GM19455 (cell line): ENCODE data around the gene JAK1.
A peak's percentile ranks its signal among the peaks of the same experiment; 100 is the strongest.

Source experiments
- ATAC-seq: cut with Tn5 transposase; IDR thresholded peaks from one replicate; pipeline ENCODE4 v1.9.1; 2021; ENCODE audit not compliant: unreplicated experiment

The JAK1 gene

GRCh38 chr1:64980745-64981600, 14.6 kb upstream of the JAK1 start:
- no peak for ATAC-seq

GRCh38 chr1:64979358-64979757, 13.0 kb upstream of the JAK1 start:
- no peak for ATAC-seq

DNA sequence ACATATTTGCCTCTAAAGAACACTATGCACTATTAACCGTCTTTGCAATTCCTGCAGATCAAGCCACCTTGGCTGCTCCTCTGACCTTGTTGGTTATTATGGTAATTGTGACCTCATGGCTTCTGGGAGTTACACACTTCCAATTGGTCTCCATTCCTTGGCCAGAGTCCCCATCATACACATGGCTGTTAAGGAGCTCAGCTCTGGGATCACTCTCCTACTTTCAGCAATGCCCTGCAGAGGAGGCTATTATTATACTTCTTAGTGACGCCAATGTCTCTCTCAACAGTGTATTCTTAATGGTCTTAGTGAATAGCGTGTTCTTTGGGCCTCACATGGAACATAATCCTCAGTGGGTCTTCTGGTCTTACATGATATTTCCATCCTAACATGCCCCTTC, 10.0 kb upstream of the JAK1 start:
- no peak for ATAC-seq

DNA sequence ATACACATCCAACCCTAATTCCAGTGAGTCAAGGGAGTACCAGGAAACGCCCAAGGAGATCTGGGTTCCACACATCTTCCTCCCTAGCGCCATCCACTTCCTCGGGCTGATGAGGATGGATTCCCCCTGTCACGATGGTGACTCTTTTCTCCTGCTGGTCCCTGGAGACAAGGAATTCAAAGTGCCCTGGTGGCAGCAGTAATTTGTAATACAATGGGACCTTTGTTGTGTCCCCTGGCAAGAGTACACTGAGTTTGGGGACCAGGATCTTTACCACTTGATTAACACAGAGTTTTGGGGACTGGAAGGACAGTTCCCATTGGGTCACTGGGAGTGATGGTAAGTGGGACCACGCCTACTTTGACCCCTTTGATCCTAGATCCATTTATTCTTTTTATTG, 9.4 kb upstream of the JAK1 start:
- no peak for ATAC-seq

DNA sequence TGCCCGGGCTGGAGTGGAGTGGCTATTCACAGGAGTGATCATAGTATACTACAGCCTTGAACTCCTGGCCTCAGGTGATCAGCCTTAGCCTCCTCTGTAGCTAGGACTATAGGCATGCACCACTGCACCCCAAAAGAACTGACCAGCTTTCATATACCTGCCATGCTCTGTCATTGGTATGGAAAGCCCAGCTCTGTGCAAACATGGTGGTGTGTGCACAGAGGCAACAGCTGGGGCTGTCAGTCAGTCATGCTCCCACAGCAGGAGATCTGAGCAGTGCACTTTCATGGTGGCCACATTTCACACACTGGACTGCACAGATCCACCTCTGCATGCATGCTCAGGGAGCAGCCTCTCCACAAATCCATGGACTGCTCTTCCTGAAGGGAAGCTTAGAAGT, 8.8 kb upstream of the JAK1 start:
- no peak for ATAC-seq

DNA sequence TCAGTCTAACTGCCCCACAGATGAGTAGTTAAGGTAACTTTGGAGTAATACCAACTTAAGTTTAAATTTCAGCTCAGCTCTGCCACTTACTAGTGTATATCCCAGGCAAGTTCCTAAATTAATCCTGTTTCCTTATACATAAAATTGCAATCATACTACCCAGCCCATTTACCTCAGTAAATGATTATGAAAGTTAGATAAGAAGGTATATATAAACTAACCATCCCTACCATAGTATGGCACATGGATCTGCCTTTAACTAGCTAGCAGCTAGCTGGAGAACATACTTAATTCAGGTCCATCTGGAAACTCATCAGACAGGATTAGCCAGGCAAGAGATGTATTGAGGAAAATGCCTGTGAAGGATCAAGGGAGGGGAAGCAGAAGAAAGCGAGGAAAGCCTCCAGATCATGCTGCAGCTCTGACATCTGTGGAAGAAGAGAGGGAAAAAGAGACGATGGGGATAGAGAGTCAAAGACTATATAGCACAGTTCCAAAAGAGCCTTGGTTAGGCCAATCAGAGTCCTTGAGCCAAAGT, 8.0 kb upstream of the JAK1 start:
- no peak for ATAC-seq

DNA sequence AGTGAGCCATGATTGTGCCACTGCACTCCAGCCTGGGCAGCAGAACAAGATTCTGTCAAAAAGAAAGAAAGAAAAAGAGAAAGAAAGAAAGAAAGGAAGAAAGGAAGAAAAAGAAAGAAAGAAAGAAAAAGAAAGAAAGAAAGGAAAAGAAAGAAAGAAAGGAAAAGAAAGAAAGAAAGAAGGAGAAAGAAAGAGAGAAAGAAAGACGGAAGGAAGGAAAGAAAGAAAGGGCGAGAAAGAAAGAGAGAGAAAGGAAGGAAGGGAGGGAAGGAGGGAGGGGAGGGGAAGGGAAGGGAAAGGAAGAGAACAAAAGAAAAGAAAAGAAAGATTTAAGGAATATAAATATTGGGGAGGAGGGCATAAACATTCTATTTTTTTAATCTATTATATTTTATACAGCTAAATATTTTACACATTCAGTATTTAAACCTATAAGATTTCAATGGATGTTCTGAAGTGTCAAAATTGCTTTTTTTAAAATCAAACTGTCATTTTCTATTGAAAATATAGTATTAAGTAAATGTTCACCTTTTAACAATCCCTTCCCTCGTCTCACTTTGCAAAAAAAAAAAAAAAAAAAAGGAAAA, 6.8 kb upstream of the JAK1 start:
- no peak for ATAC-seq

DNA sequence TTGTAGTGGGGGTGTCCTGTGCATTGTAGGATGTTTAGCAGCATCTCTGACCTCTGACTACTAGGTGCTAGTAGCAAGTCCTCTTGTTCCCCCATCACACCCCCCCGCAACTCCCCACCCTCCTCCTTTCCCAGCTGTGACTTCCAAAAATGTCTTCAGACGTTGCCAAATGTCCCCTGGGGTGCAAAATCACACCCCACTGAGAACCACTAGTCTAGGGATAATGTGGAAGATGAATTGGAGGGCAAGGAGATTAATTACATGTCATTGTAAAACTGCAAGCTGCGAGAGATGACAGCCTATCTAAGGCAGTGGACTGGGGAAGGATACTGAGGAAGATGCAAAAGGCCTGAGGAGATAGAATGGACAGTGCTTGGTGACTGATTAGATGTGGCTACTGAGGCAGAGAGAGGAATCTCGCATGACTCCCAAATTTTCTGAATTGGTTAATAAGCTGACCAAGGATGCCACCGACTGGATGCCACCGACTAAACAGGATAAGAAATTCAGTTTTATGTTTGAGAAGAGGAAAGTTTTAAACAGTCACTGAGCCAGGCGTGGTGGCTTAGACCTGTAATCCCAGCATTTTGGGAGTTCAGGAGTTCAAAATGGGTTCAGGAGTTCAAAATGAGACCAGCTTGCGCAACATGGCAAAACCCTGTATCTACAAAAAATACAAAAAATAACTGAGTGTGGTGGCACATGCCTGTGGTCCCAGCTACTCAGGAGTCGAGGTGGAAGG, 3.1 kb upstream of the JAK1 start:
- ATAC-seq, result no peak

- ATAC-seq, result no peak
These were observed 1.0 kb upstream of the JAK1 start for GRCh38 chr1:64967381-64967780.

- peak; percentile 51 for ATAC-seq
These were observed 787 bp downstream of the JAK1 start for GRCh38 chr1:64965366-64966157.

- ATAC-seq, result no peak
These were observed 2.9 kb downstream of the JAK1 start for GRCh38 chr1:64963466-64963865.

GRCh38 chr1:64962441-64962840, 3.9 kb downstream of the JAK1 start:
- ATAC-seq, result no peak

GRCh38 chr1:64961923-64962322, 4.4 kb downstream of the JAK1 start:
- ATAC-seq, result no peak

DNA sequence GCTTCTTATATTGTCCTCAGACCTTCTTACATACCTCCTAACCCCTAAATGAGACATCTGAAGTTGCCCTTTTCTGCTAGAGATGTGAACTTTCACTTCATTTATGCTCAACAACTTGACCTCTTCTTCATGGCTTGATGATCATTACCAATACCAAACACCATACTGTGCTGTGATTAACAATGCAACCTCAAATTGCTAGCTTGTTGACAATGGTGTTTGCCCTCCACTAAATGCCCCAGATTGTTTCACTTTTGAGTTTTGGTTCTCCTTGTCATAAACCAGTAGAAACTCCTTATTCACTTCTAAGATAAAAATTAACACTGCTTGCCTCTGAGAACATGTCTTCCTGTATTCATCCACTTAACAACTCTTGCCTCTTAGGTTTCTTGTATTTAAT, 5.6 kb downstream of the JAK1 start:
- ATAC-seq, result peak; percentile 37

- ATAC-seq, result no peak
These were observed 6.4 kb downstream of the JAK1 start for GRCh38 chr1:64959986-64960385.

DNA sequence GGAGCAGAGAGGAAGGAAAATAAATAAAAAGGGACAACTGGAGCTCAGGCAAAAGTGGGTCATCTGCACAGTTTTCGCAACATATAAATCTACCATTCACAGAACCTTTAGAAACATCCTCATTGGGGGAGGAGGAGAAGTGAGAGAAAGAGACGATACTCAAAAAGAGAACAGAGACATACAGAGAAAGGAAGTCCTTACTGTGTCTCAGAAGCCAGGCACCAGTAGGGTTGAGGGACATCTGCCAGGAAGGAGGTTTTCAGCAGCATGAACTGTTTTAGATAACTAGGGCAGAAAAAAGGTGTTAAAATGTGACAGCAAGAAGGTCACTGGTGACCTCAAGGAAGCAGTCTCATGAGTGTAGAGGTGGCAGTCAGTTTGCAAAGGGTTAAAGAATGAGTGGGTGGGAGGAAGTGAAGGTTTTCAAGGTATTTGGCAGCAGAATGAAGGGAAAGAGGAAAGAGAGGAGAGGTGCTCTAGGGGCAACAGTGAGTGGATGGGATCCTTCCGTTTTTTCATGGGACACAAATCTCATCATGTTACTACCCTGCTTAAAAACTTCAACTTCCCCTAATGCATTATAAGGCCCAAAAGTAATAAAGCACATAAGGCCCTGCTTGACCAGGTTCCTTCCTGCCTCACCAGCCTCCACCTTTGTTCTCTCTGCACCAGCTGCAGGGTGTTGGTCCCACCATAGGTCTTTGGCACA, 9.5 kb downstream of the JAK1 start:
- peak; percentile 96 for ATAC-seq

GRCh38 chr1:64956010-64956640, 10.2 kb downstream of the JAK1 start:
- ATAC-seq, result peak; percentile 1

DNA sequence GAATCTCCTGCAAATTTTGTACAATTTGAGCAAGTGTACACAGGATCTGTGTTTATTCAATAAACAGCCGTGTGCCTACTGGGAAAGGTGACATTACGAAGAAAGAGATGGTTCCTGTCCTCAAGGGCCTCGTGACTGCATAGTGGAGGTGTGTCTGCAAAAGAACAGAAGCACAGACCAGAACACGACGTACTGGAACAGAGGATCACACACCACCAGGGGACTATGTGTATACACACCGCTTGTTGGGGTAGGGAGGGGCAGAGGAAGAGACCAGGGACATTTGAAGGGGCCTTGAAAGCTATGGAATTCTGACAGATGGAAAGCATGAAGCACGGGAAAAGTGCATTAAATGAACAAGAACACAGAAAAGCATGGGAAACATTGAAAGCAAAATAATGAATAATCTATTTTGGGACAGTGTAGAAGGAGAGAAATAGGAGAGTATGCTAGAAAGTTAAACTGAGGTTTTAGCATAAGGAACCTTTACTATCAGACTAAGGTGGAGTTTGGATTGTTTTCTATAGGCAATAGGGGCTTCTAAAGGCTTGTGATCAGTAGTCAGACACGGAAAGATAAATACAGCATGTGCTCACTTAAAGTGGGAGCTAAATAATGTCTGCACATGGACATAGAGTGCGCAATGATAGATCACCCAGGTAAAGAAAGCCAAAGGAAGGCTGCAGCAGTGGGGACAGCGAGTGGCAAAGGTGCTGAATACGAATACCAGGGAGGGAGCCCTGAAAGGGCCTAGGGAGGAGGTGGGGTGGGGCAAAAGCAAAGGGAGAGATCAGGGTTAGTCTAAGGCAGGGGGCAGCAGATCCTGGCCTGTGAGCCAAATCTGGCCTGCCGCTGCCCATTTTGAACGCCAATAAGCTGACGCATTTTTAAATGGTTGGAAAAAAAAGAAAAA, 11.0 kb downstream of the JAK1 start:
- ATAC-seq, result no peak

DNA sequence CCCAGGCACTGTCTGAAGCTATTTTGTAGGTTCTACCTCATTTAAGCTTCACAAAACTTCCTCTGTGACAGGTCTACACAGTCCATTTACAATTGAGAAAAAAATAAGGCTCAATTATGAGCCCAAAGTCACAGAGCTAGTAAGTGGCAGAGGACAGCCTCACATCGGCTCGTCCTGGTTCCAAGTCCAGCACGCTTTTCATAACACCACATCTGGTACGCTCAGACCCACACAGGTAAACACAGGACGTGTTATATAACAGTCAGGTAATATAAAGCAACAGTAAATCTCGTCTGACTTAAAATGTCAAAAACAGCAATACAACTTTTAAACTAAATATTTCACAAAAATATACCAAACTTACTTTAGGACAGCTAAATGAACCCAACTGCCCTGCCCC, 13.1 kb downstream of the JAK1 start:
- no peak for ATAC-seq
